GM23338 (cell line): ENCODE data around the gene TAT. TPM values are rescaled to one million over a fixed set of nuclear protein-coding genes. Genes with fewer than 3 reads are reported as not detected.

Experiments used
- ATAC-seq: fragments of 200-7000 bp; cut with Tn5 transposase; 3 replicates; pipeline ENCODE4 v1.9.1; 2020
- DNase-seq: peaks from one replicate; pipeline ENCODE4 v3.0.0-alpha.2; 2015; ENCODE audit warnings: low spot score
- H2AFZ ChIP-seq: fragments of 200-600 bp; sonication (generic); 2 replicates; pipeline ENCODE4 v1.8.0; 2016; ENCODE audit warnings: antibody characterized with exemption, mild to moderate bottlenecking, moderate library complexity
- H3F3A ChIP-seq: fragments of 200-600 bp; sonication (generic); replicated peaks from 2 replicates; pipeline ENCODE4 v1.8.0; 2017; ENCODE audit warnings: antibody characterized with exemption, mixed run types, low read depth
- H3K27ac ChIP-seq: fragments of 200-600 bp; sonication (generic); 2 replicates; pipeline ENCODE4 v1.6.1; 2016; ENCODE audit warnings: low read depth
- H3K27me3 ChIP-seq: fragments of 200-600 bp; sonication (generic); 2 replicates; pipeline ENCODE4 v1.8.0; 2016; ENCODE audit warnings: mild to moderate bottlenecking, mixed run types, moderate library complexity; ENCODE audit not compliant: insufficient read depth
- H3K36me3 ChIP-seq: fragments of 200-600 bp; sonication (generic); 2 replicates; pipeline ENCODE4 v1.8.0; 2016; ENCODE audit warnings: mild to moderate bottlenecking; ENCODE audit not compliant: insufficient read depth
- H3K4me1 ChIP-seq: fragments of 200-600 bp; sonication (generic); 2 replicates; pipeline ENCODE4 v1.8.0; 2016; ENCODE audit warnings: mild to moderate bottlenecking, moderate library complexity; ENCODE audit not compliant: insufficient read depth
- H3K4me2 ChIP-seq: fragments of 200-600 bp; sonication (generic); 2 replicates; pipeline ENCODE4 v1.7.1; 2017; ENCODE audit warnings: mixed run types
- H3K4me3 ChIP-seq: fragments of 200-600 bp; sonication (generic); 2 replicates; pipeline ENCODE4 v1.6.1; 2016; ENCODE audit warnings: mixed run types
- H3K79me2 ChIP-seq: fragments of 200-600 bp; sonication (generic); replicated peaks from 2 replicates; pipeline ENCODE4 v1.8.0; 2017; ENCODE audit warnings: mild to moderate bottlenecking; ENCODE audit not compliant: insufficient read depth
- H3K9me2 ChIP-seq: fragments of 200-600 bp; sonication (generic); 2 replicates; pipeline ENCODE4 v1.8.0; 2017; ENCODE audit not compliant: insufficient read depth
- H4K20me1 ChIP-seq: fragments of 200-600 bp; sonication (generic); replicated peaks from 2 replicates; pipeline ENCODE4 v1.8.0; 2017; ENCODE audit warnings: mild to moderate bottlenecking; ENCODE audit not compliant: insufficient read depth
- H3K27ac Mint-ChIP-seq: 2 replicates; pipeline ENCODE4 v1.8.0; 2020; ENCODE audit warnings: inconsistent platforms, mild to moderate bottlenecking, moderate library complexity, mixed read lengths
- H3K27me3 Mint-ChIP-seq: 3 replicates; pipeline ENCODE4 v1.8.0; 2022; ENCODE audit warnings: low read depth, mild to moderate bottlenecking, moderate library complexity, mixed read lengths, inconsistent platforms; ENCODE audit not compliant: insufficient read depth, poor library complexity
- H3K36me3 Mint-ChIP-seq: 3 replicates; pipeline ENCODE4 v1.8.0; 2021; ENCODE audit warnings: low read depth, mild to moderate bottlenecking, inconsistent platforms, moderate library complexity, mixed read lengths
- H3K4me1 Mint-ChIP-seq: 3 replicates; pipeline ENCODE4 v1.8.0; 2020; ENCODE audit warnings: mild to moderate bottlenecking, inconsistent platforms, mixed read lengths
- H3K4me3 Mint-ChIP-seq: 3 replicates; pipeline ENCODE4 v1.8.0; 2021; ENCODE audit warnings: moderate library complexity, mild to moderate bottlenecking, inconsistent platforms, mixed read lengths
- H3K9me3 Mint-ChIP-seq: 3 replicates; pipeline ENCODE4 v1.8.0; 2020; ENCODE audit warnings: moderate library complexity, mild to moderate bottlenecking, inconsistent platforms, mixed read lengths
- CREB1 ChIP-seq: fragments of 250-450 bp; sonication (Bioruptor Pico); IDR thresholded peaks from 2 replicates; pipeline ENCODE4 v1.5.0; 2020; ENCODE audit warnings: low read depth, mild to moderate bottlenecking, moderate library complexity
- ETS1 ChIP-seq: IDR thresholded peaks from 2 replicates; pipeline ENCODE4 v1.6.1; 2016; ENCODE audit warnings: antibody characterized with exemption
- EZH2 ChIP-seq: fragments of 200-600 bp; sonication (generic); IDR thresholded peaks from one replicate; pipeline ENCODE4 v1.8.0; 2017; ENCODE audit warnings: antibody characterized with exemption, mild to moderate bottlenecking, low read depth; ENCODE audit not compliant: unreplicated experiment
- EZH2phosphoT487 ChIP-seq: fragments of 200-600 bp; sonication (generic); IDR thresholded peaks from one replicate; pipeline ENCODE4 v1.8.1; 2018; ENCODE audit warnings: antibody characterized with exemption; ENCODE audit not compliant: unreplicated experiment
- JUNB ChIP-seq: IDR thresholded peaks from one replicate; pipeline ENCODE4 v1.6.1; 2016; ENCODE audit warnings: antibody characterized with exemption; ENCODE audit not compliant: unreplicated experiment
- POLR2AphosphoS5 ChIP-seq: IDR thresholded peaks from 2 replicates; pipeline ENCODE4 v1.6.1; 2016; ENCODE audit warnings: antibody characterized with exemption, low read depth
- REST ChIP-seq: IDR thresholded peaks from one replicate; pipeline ENCODE4 v1.6.1; 2018; ENCODE audit warnings: antibody characterized with exemption; ENCODE audit not compliant: unreplicated experiment
- STAT1 ChIP-seq: IDR thresholded peaks from one replicate; pipeline ENCODE4 v1.6.1; 2016; ENCODE audit warnings: antibody characterized with exemption; ENCODE audit not compliant: unreplicated experiment
- ZNF114 ChIP-seq: fragments of 250-450 bp; sonication (Bioruptor Pico); IDR thresholded peaks from 2 replicates; pipeline ENCODE4 v1.5.0; 2020; ENCODE audit warnings: mild to moderate bottlenecking, moderate library complexity
- ZNF331 ChIP-seq: fragments of 250-450 bp; sonication (Bioruptor Pico); IDR thresholded peaks from 2 replicates; pipeline ENCODE4 v1.5.0; 2020; ENCODE audit warnings: low read depth, mild to moderate bottlenecking, moderate library complexity
- ZNF462 ChIP-seq: fragments of 250-450 bp; sonication (Bioruptor Pico); IDR thresholded peaks from 2 replicates; pipeline ENCODE4 v1.5.0; 2020; ENCODE audit warnings: mild to moderate bottlenecking, moderate library complexity
- polyA plus RNA-seq: library from polyadenylated mRNA; unstranded; fragments of >200 nt; fragmentation: Nextera tagmentation; extraction: Ambion mirVana; gene quantifications from 2 replicates; pipeline ENCODE4 v1.2.1, GENCODE V29; 2016
- total RNA-seq: library from RNA; depleted of rRNA; stranded (reverse); fragments of >200 nt; shearing (Covaris generic); gene quantifications from 2 replicates; pipeline ENCODE4 v1.2.3, GENCODE V29; 2014

Gene TAT
- total and polyA plus RNA-seq, 2 experiments from 2014 or later = 0.05 TPM; not detected in 1

DNA sequence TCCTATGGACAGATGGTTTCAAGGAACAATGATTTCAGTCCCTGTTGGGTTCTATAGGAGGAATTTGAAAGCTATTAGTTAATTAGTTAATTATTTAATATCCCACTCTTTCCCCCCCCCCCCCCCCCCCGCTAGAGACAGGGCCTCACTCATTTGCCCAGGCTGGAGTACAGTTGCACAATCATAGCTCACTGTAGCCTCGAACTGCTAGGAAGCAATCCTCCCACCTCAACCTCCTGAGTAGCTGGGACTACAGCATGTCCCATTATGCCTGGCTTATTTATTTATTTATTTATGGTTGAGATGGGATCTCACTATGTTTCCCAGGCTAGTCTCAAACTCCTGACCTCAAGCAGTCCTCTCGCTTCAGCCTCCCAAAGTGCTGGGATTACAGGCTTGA is 15.0 kb upstream of the TAT start:
- Histone ChIP-seq H3K36me3 (no peaks in the 10 kb centered on the region), H3F3A (no peaks in the 10 kb centered on the region), H3K27me3 (no peaks in the 10 kb centered on the region), H3K27ac (no peak overlapping the region), H3K4me2 (no peak overlapping the region), H4K20me1 (no peaks in the 10 kb centered on the region), H3K9me2 (no peaks in the 10 kb centered on the region), H2AFZ (no peak overlapping the region), H3K4me3 (no peak overlapping the region), H3K4me1 (no peaks in the 10 kb centered on the region), H3K79me2 (no peaks in the 10 kb centered on the region)
- DNase-seq (no peak), ATAC-seq (no peak)
- Mint-ChIP-seq H3K9me3 (peaks cover 10% of the 10 kb centered on the region; the same call in 2 of the 3 replicates), H3K27me3 (peaks cover 2% of the 10 kb centered on the region), H3K36me3 (no peaks in the 10 kb centered on the region), H3K4me3 (no peak overlapping the region), H3K27ac (no peak overlapping the region), H3K4me1 (no peaks in the 10 kb centered on the region)
- no peak for TF ChIP-seq EZH2
- no peak for TF ChIP-seq REST
- no peak for TF ChIP-seq STAT1
- no peak for TF ChIP-seq CREB1
- no peak for TF ChIP-seq JUNB
- TF ChIP-seq POLR2AphosphoS5 = no peak
- no peak for TF ChIP-seq ZNF331
- TF ChIP-seq ZNF462 = no peak
- no peak for TF ChIP-seq ETS1
- no peak for TF ChIP-seq ZNF114 (CRISPR knock-in tag)
- no peak for TF ChIP-seq EZH2phosphoT487
